ENCODE measurements around the gene SPRR1B.
"Not testable (repeated sequence)": the region's sequence is repeated elsewhere in the genome, so short reads cannot be mapped to it uniquely, and the experiment has no call there.

Gene SPRR1B

DNA sequence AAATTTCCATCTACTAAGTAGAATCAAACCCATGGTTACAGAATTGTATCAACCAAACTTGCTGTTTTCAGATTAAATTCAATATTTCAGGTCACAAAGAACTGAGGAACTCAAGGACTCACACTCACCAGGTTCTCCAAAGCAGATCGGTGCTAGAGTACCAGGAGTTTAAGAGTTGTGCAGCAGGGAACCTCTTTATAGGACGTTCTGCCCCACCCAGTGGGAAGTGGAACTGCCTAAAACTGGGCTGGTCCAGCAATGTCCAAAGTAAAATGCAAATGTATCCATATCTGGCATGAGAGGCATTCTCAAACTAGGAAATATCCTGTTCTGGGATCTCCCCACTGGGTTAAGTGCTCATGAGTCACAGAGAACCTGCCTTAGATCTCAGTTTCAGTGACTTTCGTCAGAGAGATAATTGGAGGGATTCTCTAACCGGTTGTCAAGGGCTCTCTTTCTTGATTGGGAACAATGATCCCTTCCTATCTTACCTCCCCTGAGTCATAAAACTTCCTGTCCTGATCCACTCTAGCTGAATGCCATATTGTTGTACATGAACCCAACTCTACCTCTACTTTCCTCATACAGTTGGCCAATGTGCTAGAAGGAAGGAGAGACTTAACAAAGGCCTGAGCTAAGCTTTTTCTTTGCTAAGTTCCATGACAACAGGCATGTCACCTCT, 10.1 kb downstream of the SPRR1B start, which contains the start of gene SPRR2D:
SPRR2D (minus strand) TSS at position 171 of the 682 bp plus-strand sequence. CDS start 774 bp downstream, outside the sequence.
- no peak for DNase-seq

DNA sequence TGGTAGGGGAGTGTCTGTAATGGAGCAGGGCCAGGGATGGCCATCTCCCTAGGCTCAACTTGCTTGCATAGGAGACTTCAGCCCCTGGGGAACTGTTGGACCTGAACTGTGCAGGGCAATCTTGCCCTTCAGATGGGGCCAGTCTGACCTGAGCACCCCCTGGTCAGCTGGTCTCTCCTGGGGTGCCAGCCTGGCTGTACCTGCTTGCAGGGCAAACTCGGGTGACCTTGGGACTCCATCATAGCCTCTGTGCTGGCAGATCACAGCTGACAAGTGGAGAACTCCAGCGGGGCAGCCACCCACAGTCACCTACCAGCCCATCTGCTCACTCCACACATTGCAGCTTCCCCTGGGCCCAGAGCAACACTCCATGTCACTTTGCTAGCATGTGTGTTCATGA, 18.2 kb downstream of the SPRR1B start:
- DNase-seq, result no peak

DNA sequence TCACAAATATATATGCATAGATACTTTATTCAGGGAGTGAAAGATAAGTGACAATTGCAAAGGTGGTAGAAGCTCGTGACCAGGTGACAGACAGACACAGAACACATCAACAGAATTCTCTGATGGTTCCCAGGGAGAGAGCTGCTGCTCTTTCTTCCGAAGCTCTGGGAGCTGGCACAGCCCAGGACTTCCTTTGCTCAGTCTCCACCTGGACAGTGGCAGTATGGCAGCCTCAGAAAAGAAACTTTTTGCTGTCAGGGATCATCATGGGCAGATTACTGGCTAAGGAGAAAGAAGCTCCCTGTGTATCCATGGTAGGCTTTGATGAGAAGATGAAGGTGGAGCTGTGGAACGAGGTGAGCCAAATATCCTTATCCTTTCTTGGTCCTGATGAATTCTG, 25.1 kb downstream of the SPRR1B start:
- not testable (repeated sequence) for DNase-seq

DNA sequence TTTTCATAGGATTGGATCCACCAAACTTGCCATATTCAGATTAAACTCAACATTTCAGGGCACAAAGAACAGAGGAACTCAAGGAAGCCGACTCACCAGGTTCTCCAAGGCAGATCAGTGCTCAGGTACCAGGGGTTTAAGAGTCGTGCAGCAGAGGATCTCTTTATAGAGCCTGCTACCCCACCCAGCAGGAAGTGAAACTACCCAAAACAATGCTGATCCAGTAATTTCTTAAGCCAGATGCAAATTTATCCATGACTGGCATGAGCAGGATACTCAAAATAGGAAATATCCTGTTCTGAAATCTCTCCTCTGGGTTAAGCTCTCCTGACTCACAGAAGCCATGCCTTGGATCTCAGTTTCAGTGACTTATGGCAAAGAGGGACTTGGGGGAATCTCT, 26.4 kb downstream of the SPRR1B start, which contains the start of gene SPRR2A:
SPRR2A (minus strand) TSS at position 138 of the 400 bp plus-strand sequence. CDS start 777 bp downstream, outside the sequence.
- no peak for DNase-seq

DNA sequence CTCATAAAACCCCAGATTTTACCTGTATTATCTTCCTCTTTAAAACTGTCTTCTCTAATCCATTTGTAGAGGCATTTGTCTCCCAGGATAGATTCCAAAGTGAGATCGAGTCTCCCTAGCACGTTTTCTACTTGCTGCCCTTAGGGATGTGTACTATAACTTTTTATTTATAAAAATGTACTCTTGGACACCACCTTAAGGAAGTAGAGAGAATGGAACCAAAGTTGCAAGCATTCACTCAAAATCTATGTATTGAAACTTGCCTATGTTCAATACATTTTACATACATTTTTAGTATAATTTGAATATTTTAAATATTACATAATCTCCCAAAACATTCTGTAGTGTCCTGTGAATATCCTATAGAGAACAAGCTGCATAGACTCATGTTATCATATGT, 27.2 kb downstream of the SPRR1B start:
- DNase-seq, result no peak

DNA sequence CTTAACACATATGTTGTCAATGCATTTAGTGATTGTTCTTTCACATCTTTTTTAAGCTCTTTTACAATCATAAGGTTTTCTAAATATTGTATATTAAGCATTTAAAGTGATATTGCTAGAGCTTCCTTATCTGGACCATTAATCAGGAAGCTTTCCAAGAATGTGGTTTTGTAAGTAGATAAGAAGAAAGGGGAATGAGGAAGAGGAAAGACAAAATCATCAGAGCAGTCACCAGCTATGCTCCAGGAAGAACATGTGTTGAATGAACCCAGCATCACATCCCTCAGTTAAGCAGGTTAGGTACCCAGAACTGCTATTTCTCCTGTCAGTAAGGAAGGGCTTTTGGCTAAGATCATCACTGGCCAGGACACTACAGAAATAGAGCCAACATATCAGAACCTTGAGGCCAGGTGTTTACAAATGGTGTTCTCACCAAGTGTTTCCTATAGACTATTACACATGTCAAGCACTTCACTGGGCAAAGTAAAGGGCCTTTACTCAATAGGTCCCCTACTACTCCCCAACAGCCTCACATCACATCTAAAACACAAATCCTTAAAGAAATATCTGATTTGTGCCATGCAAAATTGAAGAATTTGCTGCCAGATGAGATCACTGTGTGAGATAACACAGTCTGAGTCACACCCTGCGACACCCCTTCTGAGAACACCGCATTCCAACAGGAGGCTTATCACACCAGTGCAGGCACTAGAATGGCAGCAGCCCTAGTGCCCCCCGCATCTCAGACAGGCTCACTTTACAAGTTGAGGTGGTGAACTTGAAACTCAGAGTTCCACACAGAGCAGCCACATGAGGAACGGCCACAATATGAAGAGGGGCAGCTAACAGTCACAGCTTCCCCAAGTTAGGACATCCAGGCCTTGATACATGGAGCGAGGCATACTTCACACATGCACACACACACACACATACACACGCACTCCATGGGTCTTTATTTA, 28.1 kb downstream of the SPRR1B start:
- DNase-seq, result no peak

DNA sequence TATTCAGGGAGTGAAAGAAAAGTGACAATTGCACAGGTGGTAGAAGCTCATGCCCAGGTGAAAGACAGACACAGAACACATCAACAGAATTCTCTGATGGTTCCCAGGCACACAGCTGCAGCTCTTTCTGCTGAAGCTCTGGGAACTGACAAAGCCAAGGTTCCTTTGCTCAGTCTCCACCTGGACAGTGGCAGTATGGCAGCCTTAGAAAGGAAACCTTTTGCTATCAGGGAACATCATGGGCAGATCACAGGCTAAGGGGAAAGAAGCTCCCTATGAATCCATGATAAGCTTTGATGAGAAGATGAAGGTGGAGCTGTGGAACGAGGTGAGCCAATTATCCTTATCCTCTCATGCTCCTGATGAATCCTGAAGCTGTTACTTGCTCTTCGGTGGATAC, 39.2 kb downstream of the SPRR1B start:
- DNase-seq, result no peak

DNA sequence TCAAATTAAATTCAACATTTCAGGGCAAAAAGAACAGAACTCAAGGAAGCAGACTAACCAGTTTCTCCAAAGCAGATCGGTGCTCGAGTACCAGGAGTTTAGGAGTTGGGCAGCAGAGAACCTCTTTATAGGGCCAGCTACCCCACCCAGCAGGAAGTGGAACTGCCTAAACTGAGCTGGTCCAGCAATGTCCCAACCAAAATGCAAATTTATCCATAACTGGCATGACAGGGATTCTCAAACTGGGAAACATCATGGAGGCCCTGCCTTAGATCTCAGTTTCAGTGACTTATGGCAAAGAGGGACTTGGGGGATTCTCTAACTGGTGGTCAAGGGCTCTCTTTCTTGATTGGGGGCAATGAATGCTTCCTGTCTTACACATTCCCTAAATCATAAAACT, 40.5 kb downstream of the SPRR1B start, which contains the start of gene SPRR2B:
SPRR2B (minus strand) TSS at position 101 of the 400 bp plus-strand sequence. CDS start 772 bp downstream, outside the sequence.
- no peak for DNase-seq

DNA sequence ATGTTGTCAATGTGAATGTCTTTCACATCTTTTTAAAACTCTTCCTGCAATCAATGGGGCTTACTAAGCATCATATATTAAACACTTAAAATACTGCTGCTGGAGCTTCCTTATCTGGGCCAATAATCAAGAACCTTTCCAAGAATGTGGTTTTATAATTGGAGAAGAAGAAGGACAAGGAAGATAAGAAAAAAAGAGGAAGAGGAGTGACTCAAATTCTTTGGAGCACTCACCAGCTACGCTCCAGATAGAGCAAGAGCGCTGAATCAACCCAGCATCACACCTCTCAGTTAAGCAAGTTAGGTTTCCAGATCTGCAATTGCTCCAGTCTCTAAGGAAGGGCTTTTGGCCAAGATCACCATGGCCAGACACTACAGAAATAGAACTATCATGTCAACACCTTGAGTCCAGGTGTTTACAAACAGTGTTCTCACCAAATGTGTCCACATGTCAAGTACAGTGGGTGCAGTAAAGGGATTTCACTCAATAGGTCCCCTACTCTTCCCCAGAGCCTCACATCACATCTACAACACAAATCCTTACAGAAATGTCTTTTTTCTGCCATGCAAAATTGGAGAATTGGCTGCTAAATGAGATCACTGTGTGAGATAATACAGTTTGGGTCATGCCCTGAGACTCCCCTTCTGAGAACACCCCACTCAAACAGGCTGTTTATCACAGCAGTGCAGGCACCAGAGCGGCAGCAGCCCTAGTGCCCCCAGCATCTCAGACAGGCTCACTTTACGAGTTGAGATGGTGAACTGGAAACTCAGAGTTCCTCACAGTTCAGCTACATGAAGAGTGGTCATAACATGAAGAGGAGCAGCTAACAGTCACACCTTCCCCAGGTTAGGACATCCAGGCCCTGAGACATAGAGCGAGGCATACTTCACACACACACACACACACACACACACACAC, 42.1 kb downstream of the SPRR1B start:
- no peak for DNase-seq

DNA sequence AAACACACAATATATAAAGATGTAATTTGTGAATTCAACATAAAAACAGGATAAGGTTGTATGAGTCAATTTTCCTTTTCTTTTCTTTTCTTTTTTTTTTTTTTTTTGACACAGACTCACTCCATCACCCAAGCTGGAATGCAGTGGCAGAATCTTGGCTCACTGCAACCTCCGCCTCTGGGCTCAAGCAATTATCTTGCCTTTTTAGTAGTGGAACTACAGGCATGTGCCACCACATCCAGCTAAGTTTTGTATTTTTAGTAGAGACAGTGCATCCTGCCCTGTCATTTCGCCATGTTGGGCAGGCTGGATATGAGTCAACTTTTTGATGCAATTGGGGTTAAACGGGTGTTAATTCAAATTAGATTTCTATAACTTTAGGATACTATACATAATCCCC, 50.7 kb downstream of the SPRR1B start:
- DNase-seq, result no peak

Measured in activated gamma-delta T cell treated with Interleukin-2 at 50 U/mL for 16 hours (primary cell).